Measurements from ENCODE around the gene FRMD8. TPM values are rescaled to one million over a fixed set of nuclear protein-coding genes. Genes with fewer than 3 reads are reported as not detected.
A peak's percentile ranks its signal among the peaks of the same experiment; 100 is the strongest.

FRMD8 gene
- total and polyA plus RNA-seq, 10 donors: 19.3 to 128 (median 84.0) TPM

- DNase-seq: no peak
- no peak for TF ChIP-seq CTCF (IDR thresholded peaks at IDR 0.05 in 8 of 11, conservative IDR thresholded peaks at IDR 0.05 in 3 of 11)
- no peak for TF ChIP-seq POLR2AphosphoS5 (IDR thresholded peaks at IDR 0.05)
- no peak for TF ChIP-seq POLR2A (IDR thresholded peaks at IDR 0.05)
- H3K27ac ChIP-seq: no peak overlapping the region
- 84 to 92% (median 90%) methylated on average over 12 to 14 of the region's 14 CpGs for WGBS, 5 donors
- intact Hi-C loops (cut with DNase I; ENCODE audit: low total_unique reads): loop anchor here (5.0 kb wide), 1 partner anchor 133 kb away; no protein-coding TSS in a partner anchor
- no peak overlapping the region for H3K4me3 ChIP-seq
- peaks cover 0 to 11% (median 0%) of the 10 kb centered on the region in 6 donors for H3K36me3 ChIP-seq
- H3K9me3 ChIP-seq: no peaks in the 10 kb centered on the region
- no peaks in the 10 kb centered on the region for H3K27me3 ChIP-seq (replicated peaks in 1 of 7)
- H3K4me1 ChIP-seq: peaks cover 0 to 23% (median 16%) of the 10 kb centered on the region in 6 donors
Measured at GRCh38 chr11:65373839-65374580, 12.4 kb upstream of the FRMD8 start.

DNA sequence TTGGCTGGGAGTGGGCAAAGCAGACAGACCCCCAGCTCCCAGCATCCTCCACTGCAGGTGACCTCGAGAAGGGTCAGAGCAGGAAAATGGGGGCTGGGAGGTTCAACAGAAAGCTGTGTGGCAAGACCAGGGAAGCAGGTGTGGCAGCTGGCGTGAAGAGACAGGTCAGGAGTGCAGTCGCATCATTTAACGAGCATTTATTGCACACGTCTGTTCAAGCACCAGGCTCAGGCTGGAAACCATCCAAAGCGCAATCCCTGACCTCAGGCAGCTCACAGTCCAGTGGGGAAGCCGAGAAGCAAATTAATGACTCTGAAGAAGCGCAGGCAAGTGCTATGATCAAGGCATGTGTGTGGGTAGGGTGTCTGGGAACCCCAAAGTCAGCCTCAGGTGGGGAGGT, 11.4 kb upstream of the FRMD8 start:
- H3K9me3 ChIP-seq: no peaks in the 10 kb centered on the region
- no peak overlapping the region for H3K27ac ChIP-seq
- H3K4me1 ChIP-seq: peaks cover 0 to 33% (median 18%) of the 10 kb centered on the region in 6 donors
- no peak overlapping the region for H3K4me3 ChIP-seq
- H3K27me3 ChIP-seq (replicated peaks in 1 of 7): no peaks in the 10 kb centered on the region
- intact Hi-C loops (cut with DNase I; ENCODE audit: low total_unique reads): no loop called here
- TF ChIP-seq CTCF (IDR thresholded peaks at IDR 0.05 in 8 of 11, conservative IDR thresholded peaks at IDR 0.05 in 3 of 11) (no peak), POLR2AphosphoS5 (IDR thresholded peaks at IDR 0.05) (no peak), POLR2A (IDR thresholded peaks at IDR 0.05) (no peak)
- DNase-seq: no peak
- peaks cover 0 to 21% (median 0%) of the 10 kb centered on the region in 6 donors for H3K36me3 ChIP-seq
- WGBS, 5 donors: 73 to 88% (median 86%) methylated on average over 8 of the region's 8 CpGs

- Histone ChIP-seq H3K4me3 (no peak overlapping the region), H3K36me3 (peaks cover 0 to 23% (median 0%) of the 10 kb centered on the region in 6 donors), H3K9me3 (no peaks in the 10 kb centered on the region), H3K4me1 (peaks cover 3 to 45% (median 27%) of the 10 kb centered on the region in 6 donors), H3K27me3 (replicated peaks in 1 of 7) (no peaks in the 10 kb centered on the region), H3K27ac (peak overlapping the region in 1 of 8 donors; percentile 97)
- 83 to 94% (median 91%) methylated on average over 15 to 16 of the region's 16 CpGs for WGBS, 5 donors
- peak in 1 of 3 donors; percentile 36 for TF ChIP-seq POLR2AphosphoS5 (IDR thresholded peaks at IDR 0.05)
- TF ChIP-seq POLR2A (IDR thresholded peaks at IDR 0.05): no peak
- DNase-seq: peak; percentile 69
- intact Hi-C loops (cut with DNase I; ENCODE audit: low total_unique reads): no loop called here
Measured at GRCh38 chr11:65376138-65376713, 10.2 kb upstream of the FRMD8 start.

GRCh38 chr11:65377036-65377435, 9.4 kb upstream of the FRMD8 start:
- TF ChIP-seq POLR2A (IDR thresholded peaks at IDR 0.05) (no peak), CTCF (IDR thresholded peaks at IDR 0.05 in 8 of 11, conservative IDR thresholded peaks at IDR 0.05 in 3 of 11) (no peak), POLR2AphosphoS5 (IDR thresholded peaks at IDR 0.05) (peak in 1 of 3 donors; percentile 19)
- peak; percentile 71 for DNase-seq
- Histone ChIP-seq H3K4me3 (no peak overlapping the region), H3K4me1 (peaks cover 10 to 53% (median 35%) of the 10 kb centered on the region in 6 donors), H3K27ac (peak overlapping the region in 2 of 8 donors; percentile 97 to 98), H3K27me3 (replicated peaks in 1 of 7) (no peaks in the 10 kb centered on the region), H3K36me3 (peaks cover 0 to 23% (median 0%) of the 10 kb centered on the region in 6 donors), H3K9me3 (no peaks in the 10 kb centered on the region)
- intact Hi-C loops (cut with DNase I; ENCODE audit: low total_unique reads): no loop called here
- WGBS, 5 donors: 71 to 87% (median 78%) methylated on average over 5 to 8 of the region's 8 CpGs

All from spleen (tissue), 11 donors.